ENCODE measurements around the gene RBM24.

GRCh38 chr6:17300637-17301036 is 19.5 kb downstream of the RBM24 start:
- TF ChIP-seq CTCF (IDR thresholded peaks at IDR 0.05; ENCODE audit: low read depth, low read length) (no peak), EZH2phosphoT487 (IDR thresholded peaks at IDR 0.05; ENCODE audit: low read depth) (no peak)
